Endothelial cell of umbilical vein (primary cell): Measurements from ENCODE around the gene CD74. TPM values are rescaled to one million over a fixed set of nuclear protein-coding genes. Genes with fewer than 3 reads are reported as not detected.

Experiments used
- BruUV-seq: library from RNA; stranded (reverse); fragments of 400-500 nt; replicated peaks from 2 replicates; lab custom pipeline; 2021; lab: Mats Ljungman, UMichigan
- CTCF ChIA-PET: fragments of 300-600, 350-600 bp; sonication (Branson Sonifier 250); formaldehyde crosslinking; loops from one replicate; lab custom pipeline; 2021; ENCODE audit warnings: antibody characterized with exemption, inconsistent platforms; lab: Charles Lee
- POLR2A ChIA-PET: fragments of 300-600, 350-600 bp; sonication (Branson Sonifier 250); formaldehyde crosslinking; loops from one replicate; lab custom pipeline; 2021; ENCODE audit warnings: antibody characterized with exemption, inconsistent platforms; lab: Charles Lee
- DNase-seq: peaks from one replicate; pipeline ENCODE4 v3.0.0-alpha.2; 2011; ENCODE audit warnings: low read depth, low spot score
- FAIRE-seq: peaks from 2 replicates; lab custom pipeline; 2011; peaks lifted over from hg19 to GRCh38; lab: Jason Lieb, UNC
- H2AFZ ChIP-seq: 2 replicates; pipeline ENCODE4 v1.6.0; 2012; ENCODE audit warnings: low read depth, low read length, control low read depth, inconsistent platforms
- H3K27ac ChIP-seq: 2 replicates; pipeline ENCODE4 v1.5.1; 2011; ENCODE audit warnings: low read depth, mild to moderate bottlenecking, control low read depth, low read length, moderate library complexity; ENCODE audit not compliant: insufficient read depth
- H3K27me3 ChIP-seq, 2 experiments: 2 replicates each; pipeline versions ENCODE4 v1.6.0 to v1.6.1; 2011; ENCODE audit warnings: low read length in 2 of 2, mixed read lengths in 1 of 2; ENCODE audit not compliant: control insufficient read depth in 2 of 2, insufficient read depth in 2 of 2
- H3K36me3 ChIP-seq, 2 experiments: 2 replicates in 1 of 2; 3 replicates in 1 of 2; pipeline ENCODE4 v1.5.1; 2011; ENCODE audit warnings: low read length in 2 of 2, mild to moderate bottlenecking in 1 of 2, moderate library complexity in 1 of 2; ENCODE audit not compliant: control insufficient read depth in 2 of 2, insufficient read depth in 2 of 2; ENCODE audit errors: extremely low read depth in 1 of 2
- H3K4me1 ChIP-seq: 3 replicates; pipeline ENCODE4 v1.5.1; 2011; ENCODE audit warnings: mild to moderate bottlenecking, low read length; ENCODE audit not compliant: control insufficient read depth, insufficient read depth; ENCODE audit errors: extremely low read depth
- H3K4me2 ChIP-seq: 2 replicates; pipeline ENCODE4 v1.6.1; 2011; ENCODE audit warnings: low read length, control low read depth, mixed read lengths; ENCODE audit not compliant: insufficient read depth
- H3K4me3 ChIP-seq, 3 experiments: fragments of 200-600 bp in 1 of 3; sonication (generic), shearing (Covaris generic) in 1 of 3; replicated peaks in 1 of 3; 2 replicates each; pipeline ENCODE4 v1.5.1; 2011 to 2016; ENCODE audit warnings: control low read depth in 3 of 3, low read length in 3 of 3, mild to moderate bottlenecking in 2 of 3, inconsistent platforms in 1 of 3, low read depth in 1 of 3, moderate library complexity in 1 of 3; ENCODE audit not compliant: insufficient read depth in 1 of 3
- H3K79me2 ChIP-seq: 2 replicates; pipeline ENCODE4 v1.6.0; 2012; ENCODE audit warnings: low read length, inconsistent platforms; ENCODE audit not compliant: control insufficient read depth, insufficient read depth
- H3K9ac ChIP-seq: replicated peaks from 2 replicates; pipeline ENCODE3; 2011; ENCODE audit warnings: low read length, control low read depth; ENCODE audit not compliant: insufficient read depth; ENCODE audit errors: extremely low read depth
- H3K9me1 ChIP-seq: replicated peaks from 3 replicates; pipeline ENCODE4 v1.6.0; 2011; ENCODE audit warnings: mild to moderate bottlenecking, low read length; ENCODE audit not compliant: control insufficient read depth, insufficient read depth; ENCODE audit errors: extremely low read depth
- H3K9me3 ChIP-seq: replicated peaks from 2 replicates; pipeline ENCODE4 v1.5.1; 2012; ENCODE audit warnings: low read length, inconsistent platforms; ENCODE audit not compliant: control insufficient read depth, insufficient read depth
- H4K20me1 ChIP-seq: replicated peaks from 2 replicates; pipeline ENCODE3; 2011; ENCODE audit warnings: mild to moderate bottlenecking, low read length; ENCODE audit not compliant: control insufficient read depth, insufficient read depth; ENCODE audit errors: extremely low read depth
- EZH2 ChIP-seq: IDR thresholded peaks from 2 replicates; pipeline ENCODE4 v1.6.1; 2012; ENCODE audit warnings: borderline replicate concordance, low read depth, mild to moderate bottlenecking, moderate library complexity, low read length, inconsistent platforms; ENCODE audit not compliant: severe bottlenecking
- FOS ChIP-seq: IDR thresholded peaks from 2 replicates; pipeline ENCODE4 v1.6.1; 2011; ENCODE audit warnings: mild to moderate bottlenecking, low read length, moderate library complexity, borderline replicate concordance; ENCODE audit not compliant: insufficient read depth
- GATA2 ChIP-seq: IDR thresholded peaks from 2 replicates; pipeline ENCODE4 v1.7.0; 2011; ENCODE audit warnings: low read depth, mild to moderate bottlenecking, moderate library complexity, mixed read lengths, low read length; ENCODE audit not compliant: insufficient read length, insufficient read depth
- JUN ChIP-seq: IDR thresholded peaks from 2 replicates; pipeline ENCODE4 v1.6.1; 2011; ENCODE audit warnings: borderline replicate concordance, low read depth; ENCODE audit not compliant: insufficient read length, insufficient read depth
- MAX ChIP-seq: IDR thresholded peaks from 2 replicates; pipeline ENCODE4 v1.6.1; 2011; ENCODE audit not compliant: insufficient read depth, insufficient read length
- MYC ChIP-seq: IDR thresholded peaks from one replicate; pipeline ENCODE4 v1.6.1; 2011; ENCODE audit warnings: mild to moderate bottlenecking, low read depth, low read length
- POLR2A ChIP-seq: IDR thresholded peaks from 2 replicates; pipeline ENCODE4 v1.6.1; 2012; ENCODE audit warnings: low read depth, mild to moderate bottlenecking, control low read depth, low read length
- POLR2AphosphoS5 ChIP-seq: IDR thresholded peaks from 2 replicates; pipeline ENCODE4 v1.6.1; 2012; ENCODE audit warnings: low read depth, mild to moderate bottlenecking, control low read depth, low read length, moderate library complexity; ENCODE audit not compliant: insufficient read depth
- dilution Hi-C: fragments of 300-500 bp; cut with MboI; formaldehyde crosslinking; loops from one replicate; pipeline ENCODE4 v1.15.0; 2019; ENCODE audit warnings: low sequenced_read_pairs; ENCODE audit not compliant: extremely low pct_ligation_motif_present
- intact Hi-C: fragments of 100-400 bp; cut with micrococcal nuclease; formaldehyde crosslinking; loops from one replicate; pipeline ENCODE4 v1.10.0; 2022
- polyA plus RNA-seq, 4 experiments: library from polyadenylated mRNA; depleted of rRNA in 3 of 4; stranded (reverse) in 3 of 4; unstranded in 1 of 4; fragments of >200 nt; gene quantifications; 2 replicates each; pipeline versions ENCODE4 v1.2.1 to v1.2.3, GENCODE V29; 2011 to 2012; ENCODE audit warnings: missing spikeins in 1 of 4
- total RNA-seq: library from RNA; stranded (reverse); gene quantifications from 2 replicates; pipeline ENCODE4 v1.2.3, GENCODE V29; 2021
- TF ChIP-seq, protein P1 (sequence below), 2 donors: IDR thresholded peaks; 1 replicate in 1 of 2; 2 replicates in 1 of 2; pipeline ENCODE4 v1.5.1; 2011; ENCODE audit warnings: low read length in 2 of 2, mild to moderate bottlenecking in 2 of 2, moderate library complexity in 2 of 2, control low read depth in 1 of 2, inconsistent platforms in 1 of 2, low read depth in 1 of 2; ENCODE audit not compliant: insufficient read depth in 1 of 2; ENCODE audit errors: extremely low read depth in 1 of 2

Gene CD74
- total and polyA plus RNA-seq, 2 donors (not counting 3 experiments of a cell fraction or from before 2014, with no cell fraction given), result 0.62 to 1.3 TPM

- H3K36me3 ChIP-seq, result peaks cover 0 to 8% of the 10 kb centered on the region in 2 experiments
- H3K9ac ChIP-seq, result peak overlapping the region; percentile 8
- peak overlapping the region; percentile 79 for H3K4me2 ChIP-seq
- H4K20me1 ChIP-seq, result no peaks in the 10 kb centered on the region
- H3K9me1 ChIP-seq, result no peaks in the 10 kb centered on the region
- peak overlapping the region; percentile 97 for H2AFZ ChIP-seq
- no peaks in the 10 kb centered on the region for H3K27me3 ChIP-seq
- no peak for DNase-seq
- peaks cover 3% of the 10 kb centered on the region for H3K4me1 ChIP-seq
- dilution Hi-C loops, result no loop called here
- TF ChIP-seq JUN (no peak), GATA2 (no peak), POLR2A (no peak), POLR2AphosphoS5 (no peak), MYC (no peak), EZH2 (no peak), MAX (no peak), FOS (no peak)
- TF ChIP-seq, protein P1, sequence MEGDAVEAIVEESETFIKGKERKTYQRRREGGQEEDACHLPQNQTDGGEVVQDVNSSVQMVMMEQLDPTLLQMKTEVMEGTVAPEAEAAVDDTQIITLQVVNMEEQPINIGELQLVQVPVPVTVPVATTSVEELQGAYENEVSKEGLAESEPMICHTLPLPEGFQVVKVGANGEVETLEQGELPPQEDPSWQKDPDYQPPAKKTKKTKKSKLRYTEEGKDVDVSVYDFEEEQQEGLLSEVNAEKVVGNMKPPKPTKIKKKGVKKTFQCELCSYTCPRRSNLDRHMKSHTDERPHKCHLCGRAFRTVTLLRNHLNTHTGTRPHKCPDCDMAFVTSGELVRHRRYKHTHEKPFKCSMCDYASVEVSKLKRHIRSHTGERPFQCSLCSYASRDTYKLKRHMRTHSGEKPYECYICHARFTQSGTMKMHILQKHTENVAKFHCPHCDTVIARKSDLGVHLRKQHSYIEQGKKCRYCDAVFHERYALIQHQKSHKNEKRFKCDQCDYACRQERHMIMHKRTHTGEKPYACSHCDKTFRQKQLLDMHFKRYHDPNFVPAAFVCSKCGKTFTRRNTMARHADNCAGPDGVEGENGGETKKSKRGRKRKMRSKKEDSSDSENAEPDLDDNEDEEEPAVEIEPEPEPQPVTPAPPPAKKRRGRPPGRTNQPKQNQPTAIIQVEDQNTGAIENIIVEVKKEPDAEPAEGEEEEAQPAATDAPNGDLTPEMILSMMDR (IDR thresholded peaks at IDR 0.05; ENCODE audit: extremely low read depth in 1 of 2, insufficient read depth in 1 of 2, low read depth in 1 of 2, low read length in 2 of 2), result no peak
- H3K79me2 ChIP-seq, result peaks cover 31% of the 10 kb centered on the region
- peak overlapping the region; percentile 2 to 89 (median 64) for H3K4me3 ChIP-seq
- H3K9me3 ChIP-seq, result no peaks in the 10 kb centered on the region
- ChIA-PET CTCF (interaction anchor here (0.6 kb wide), 1 partner anchor 101 kb away, joined by 3 read pairs; no protein-coding TSS in a partner anchor), POLR2A (no interaction called here)
- intact Hi-C loops, result loop anchor here (2.0 kb wide), 1 partner anchor 80 kb away; no protein-coding TSS in a partner anchor
- no peak for FAIRE-seq
- BruUV-seq, result no TSS peak
- H3K27ac ChIP-seq, result no peak overlapping the region
These were observed 56.0 kb downstream of the CD74 start for GRCh38 chr5:150356575-150357294.
